OCI-LY7 (cell line): Measurements from ENCODE around the gene PPTC7. TPM values are rescaled to one million over a fixed set of nuclear protein-coding genes. Genes with fewer than 3 reads are reported as not detected.
A peak's percentile ranks its signal among the peaks of the same experiment; 100 is the strongest.

Source experiments
- Bru-seq: library from RNA; stranded (reverse); fragments of 400-500 nt; gene quantifications from one replicate; lab custom pipeline; 2021; lab: Mats Ljungman, UMichigan
- BruChase-seq, 2 experiments: library from RNA; stranded (reverse); fragments of 400-500 nt; gene quantifications; one replicate each; lab custom pipeline; 2021; lab: Mats Ljungman, UMichigan
- BruUV-seq: library from RNA; stranded (reverse); fragments of 400-500 nt; replicated peaks from 2 replicates; lab custom pipeline; 2021; lab: Mats Ljungman, UMichigan
- CTCF ChIA-PET: fragments of 300-600 bp; sonication (Branson Sonifier 250); formaldehyde crosslinking; loops from one replicate; lab custom pipeline; 2022; ENCODE audit warnings: antibody characterized with exemption; ENCODE audit not compliant: unreplicated experiment; lab: Charles Lee
- POLR2A ChIA-PET: fragments of 300-600 bp; sonication (Branson Sonifier 250); formaldehyde crosslinking; loops from one replicate; lab custom pipeline; 2022; ENCODE audit warnings: antibody characterized with exemption; lab: Charles Lee
- DNase-seq: peaks from one replicate; pipeline ENCODE4 v3.0.0-alpha.2; 2015; ENCODE audit warnings: low spot score
- H2AFZ ChIP-seq: fragments of 200-600 bp; sonication (generic), shearing (Covaris generic); 2 replicates; pipeline ENCODE4 v1.6.1; 2014; ENCODE audit warnings: mild to moderate bottlenecking, antibody characterized with exemption, low read length, moderate library complexity
- H3K27ac ChIP-seq: fragments of 200-600 bp; sonication (generic); 2 replicates; pipeline ENCODE4 v1.5.1; 2014; ENCODE audit warnings: mixed run types, low read depth, mild to moderate bottlenecking, moderate library complexity, low read length, inconsistent platforms; ENCODE audit not compliant: poor library complexity, severe bottlenecking
- H3K36me3 ChIP-seq: fragments of 200-600 bp; sonication (generic); 2 replicates; pipeline ENCODE4 v1.6.1; 2014; ENCODE audit warnings: mild to moderate bottlenecking, antibody characterized with exemption, low read length, moderate library complexity, mixed read lengths; ENCODE audit not compliant: insufficient read depth
- H3K4me1 ChIP-seq: fragments of 200-600 bp; sonication (generic); 2 replicates; pipeline ENCODE4 v1.5.1; 2014; ENCODE audit warnings: mild to moderate bottlenecking, low read length; ENCODE audit not compliant: insufficient read depth, poor library complexity, severe bottlenecking
- H3K4me2 ChIP-seq: fragments of 200-600 bp; sonication (generic); 2 replicates; pipeline ENCODE4 v1.6.1; 2014; ENCODE audit warnings: mild to moderate bottlenecking, low read length
- H3K4me3 ChIP-seq: fragments of 200-600 bp; sonication (generic); 2 replicates; pipeline ENCODE4 v1.5.1; 2014; ENCODE audit warnings: mild to moderate bottlenecking, low read depth, low read length; ENCODE audit not compliant: poor library complexity, severe bottlenecking
- H3K79me2 ChIP-seq: fragments of 200-600 bp; sonication (generic); 2 replicates; pipeline ENCODE4 v1.6.1; 2016; ENCODE audit warnings: low read depth, mild to moderate bottlenecking, low read length, moderate library complexity, mixed read lengths; ENCODE audit not compliant: insufficient read depth
- H3K9me2 ChIP-seq: fragments of 200-600 bp; sonication (generic); 2 replicates; pipeline ENCODE4 v1.6.1; 2016; ENCODE audit warnings: mild to moderate bottlenecking, low read length, mixed read lengths; ENCODE audit not compliant: insufficient read depth
- H3K9me3 ChIP-seq: fragments of 200-600 bp; sonication (generic); 2 replicates; pipeline ENCODE4 v1.6.1; 2014; ENCODE audit warnings: mild to moderate bottlenecking, mixed run types, low read length, mixed read lengths
- H4K20me1 ChIP-seq: fragments of 200-600 bp; sonication (generic); 2 replicates; pipeline ENCODE4 v1.6.1; 2014; ENCODE audit warnings: mild to moderate bottlenecking, antibody characterized with exemption, low read length, moderate library complexity, mixed read lengths; ENCODE audit not compliant: insufficient read depth
- CTCF ChIP-seq: fragments of 200-600 bp; sonication (generic); conservative IDR thresholded peaks from 2 replicates; pipeline ENCODE4 v1.5.1; 2014; ENCODE audit warnings: mild to moderate bottlenecking, antibody characterized with exemption, low read length, moderate library complexity, mixed read lengths
- EZH2phosphoT487 ChIP-seq: fragments of 200-600 bp; sonication (generic); IDR thresholded peaks from 2 replicates; pipeline ENCODE4 v1.6.1; 2018; ENCODE audit warnings: low read depth, borderline replicate concordance, mild to moderate bottlenecking, mixed run types, antibody characterized with exemption, low read length, moderate library complexity, mixed read lengths
- intact Hi-C: fragments of 100-400 bp; cut with micrococcal nuclease; formaldehyde crosslinking; loops from one replicate; pipeline ENCODE4 v1.10.0; 2022; ENCODE audit not compliant: unreplicated experiment
- long read RNA-seq: library from polyadenylated mRNA; stranded (forward); transcript quantifications from one replicate; pipeline ENCODE4 v2.0.0, GENCODE V29; 2022
- total RNA-seq, 2 experiments: library from RNA; depleted of rRNA in 1 of 2; stranded (reverse); fragments of >200 nt in 1 of 2; shearing (Covaris generic) in 1 of 2; gene quantifications; 2 replicates each; pipeline ENCODE4 v1.2.3, GENCODE V29; 2014 to 2022

PPTC7 gene
- total RNA-seq (2014; rRNA removed; shearing (Covaris generic)) (8.3 and 11.4 TPM in 2 replicates), total RNA-seq (2022) (29.7 and 30.6 TPM in 2 replicates), Bru-seq, nascent RNA (percentile 89 among the genes with signal in this experiment), BruChase-seq, experiment 1, labeled RNA remaining after a 6-hour chase (percentile 74 among the genes with signal in this experiment), BruChase-seq, experiment 2, labeled RNA remaining after a 2-hour chase (percentile 92 among the genes with signal in this experiment)
- long read RNA-seq, full-length matches to known transcripts, result 22 of 43 reads
- long read RNA-seq, partial matches to known transcripts, result 2 of 43 reads
- long read RNA-seq, other reads (novel, unspliced or antisense), result 19 of 43 reads

GRCh38 chr12:110583137-110584059 is at the start of gene PPTC7:
PPTC7 (minus strand) TSS chr12:110583318; CDS start chr12:110583031, 287 bp downstream.
- Histone ChIP-seq H3K4me3 (peak within 1 kb of the TSS; percentile 86), H3K27ac (peak within 1 kb of the TSS; percentile 57), H2AFZ (peak within 1 kb of the TSS; percentile 97), H3K79me2 (peaks cover 44% of the 10 kb centered on the region), H3K9me3 (no peaks in the 10 kb centered on the region), H4K20me1 (peaks cover 18% of the 10 kb centered on the region), H3K4me2 (peak within 1 kb of the TSS; percentile 88), H3K4me1 (peaks cover 57% of the 10 kb centered on the region), H3K9me2 (no peaks in the 10 kb centered on the region), H3K36me3 (peaks cover 12% of the 10 kb centered on the region; the same call in 1 of the 2 replicates)
- POLR2A ChIA-PET, result interaction anchor here (0.6 to 1.0 kb wide), 4 partner anchors 17 to 45 kb away, joined by 3 to 5 read pairs (median 4); no protein-coding TSS in a partner anchor
- CTCF ChIA-PET, result no interaction called here
- TF ChIP-seq EZH2phosphoT487 (no peak), CTCF (no peak)
- DNase-seq, result peak; percentile 99
- intact Hi-C loops, result loop anchor here (10.0 kb wide), 1 partner anchor 299 kb away; the partner anchor contains the start of gene ATP2A2
- BruUV-seq, result no TSS peak

- no TSS peak for BruUV-seq
- no peaks in the 10 kb centered on the region for H3K9me2 ChIP-seq
- no peaks in the 10 kb centered on the region for H3K9me3 ChIP-seq
- peak; percentile 55 for DNase-seq
- H3K27ac ChIP-seq, result peak overlapping the region; percentile 71
- POLR2A ChIA-PET, result interaction anchor here (0.6 to 3.3 kb wide), 16 partner anchors 8 to 1438 kb away, joined by 3 to 20 read pairs (median 4); partner anchors contain the start of gene TCTN1
- TF ChIP-seq EZH2phosphoT487, result no peak
- TF ChIP-seq CTCF, result no peak
- peak overlapping the region; percentile 77; the same call in 1 of the 2 replicates for H2AFZ ChIP-seq
- H3K79me2 ChIP-seq, result no peaks in the 10 kb centered on the region
- intact Hi-C loops, result loop anchor here (2.0 to 5.0 kb wide), 2 partner anchors 19 to 115 kb away; partner anchors contain the start of gene PPP1CC
- CTCF ChIA-PET, result no interaction called here
- H3K4me2 ChIP-seq, result peak overlapping the region; percentile 82
- H4K20me1 ChIP-seq, result no peaks in the 10 kb centered on the region
- H3K36me3 ChIP-seq, result no peaks in the 10 kb centered on the region
- peak overlapping the region; percentile 47 for H3K4me3 ChIP-seq
- H3K4me1 ChIP-seq, result peaks cover 48% of the 10 kb centered on the region
Measured at GRCh38 chr12:110627500-110628195, 44.5 kb upstream of the PPTC7 start.
